ENCODE measurements around the gene SOX2. TPM values are rescaled to one million over a fixed set of nuclear protein-coding genes. Genes with fewer than 3 reads are reported as not detected.

SOX2 gene
- total and polyA plus RNA-seq, 2 of the 13 experiments (the other 11 are each of a cell fraction or from before 2014, with no cell fraction given) = not detected

GRCh38 chr3:181735911-181736310, 24.2 kb downstream of the SOX2 start (continued):
- no peak for TF ChIP-seq CBX2 (IDR thresholded peaks at IDR 0.05; ENCODE audit: low read depth, low read length)
- TF ChIP-seq CBX2 (CRISPR knock-in tag; IDR thresholded peaks at IDR 0.05; ENCODE audit: low read depth) = no peak

- Histone ChIP-seq H3K4me2 (ENCODE audit: low read depth, low read length) (no peak overlapping the region), H3K27me3 (ENCODE audit: control insufficient read depth in 1 of 2, insufficient read depth in 2 of 2, low read length in 2 of 2) (no peaks in the 10 kb centered on the region), H3K9ac (ENCODE audit: insufficient read depth, low read depth, low read length) (no peak overlapping the region), H4K20me1 (ENCODE audit: insufficient read depth, low read length) (no peaks in the 10 kb centered on the region), H3K27ac (ENCODE audit: extremely low read length, insufficient read depth, low read length) (no peak overlapping the region), H3K4me1 (ENCODE audit: insufficient read depth, low read length) (no peaks in the 10 kb centered on the region), H3K36me3 (replicated peaks in 1 of 2; ENCODE audit: control insufficient read depth in 1 of 2, insufficient read depth in 2 of 2, low read length in 2 of 2) (no peaks in the 10 kb centered on the region), H3K79me2 (ENCODE audit: insufficient read depth, low read length) (no peaks in the 10 kb centered on the region), H3K4me3 (replicated peaks in 1 of 3; ENCODE audit: insufficient read depth in 1 of 3, low read depth in 2 of 3, low read length in 3 of 3) (no peak overlapping the region), H2AFZ (ENCODE audit: low read length) (no peak overlapping the region), H3K9me3 (ENCODE audit: low read length) (no peaks in the 10 kb centered on the region)
- TF ChIP-seq SIX4 (CRISPR knock-in tag; IDR thresholded peaks at IDR 0.05) = no peak
- TF ChIP-seq ZFP91 (CRISPR knock-in tag; IDR thresholded peaks at IDR 0.05; ENCODE audit: borderline replicate concordance) = no peak
- TF ChIP-seq BCL6 (CRISPR knock-in tag; IDR thresholded peaks at IDR 0.05) = no peak
- TF ChIP-seq ZNF142 (CRISPR knock-in tag; IDR thresholded peaks at IDR 0.05) = no peak
- TF ChIP-seq PREB (CRISPR knock-in tag; IDR thresholded peaks at IDR 0.05) = no peak
- TF ChIP-seq KDM6A (CRISPR knock-in tag; IDR thresholded peaks at IDR 0.05; ENCODE audit: low read depth) = no peak
- TF ChIP-seq MZF1 (CRISPR knock-in tag; IDR thresholded peaks at IDR 0.05; ENCODE audit: borderline replicate concordance) = no peak
- in situ Hi-C loops (cut with HindIII; ENCODE audit: extremely low pct_ligation_motif_present, low pct_unique_long_range_greater_than_20kb) = no loop called here
- WGBS (ENCODE audit: low lambda C conversion rate) = 19% methylated on average over 5 of the region's 5 CpGs
- BruUV-seq (replicated peaks) = no TSS peak
- intact Hi-C loops (cut with micrococcal nuclease; ENCODE audit: unreplicated experiment) = no loop called here
- no peak for FAIRE-seq
- no peak for DNase-seq (ENCODE audit: low spot score)
- CTCF ChIA-PET (ENCODE audit: low intra/inter-chr PET ratio, low total read pairs) = no interaction called here
- no peak for ATAC-seq
- POLR2A ChIA-PET = no interaction called here
These were observed 26.8 kb downstream of the SOX2 start for GRCh38 chr3:181738551-181738950.
